Activated naive CD8-positive, alpha-beta T cell treated with anti-CD3 and anti-CD28 coated beads, Interleukin-2, amount 10 ng/mL, durations not matched to agents 7 days and 5 days (primary cell): ENCODE data around the gene GNAQ. TPM values are rescaled to one million over a fixed set of nuclear protein-coding genes. Genes with fewer than 3 reads are reported as not detected.

ENCODE experiments used
- ATAC-seq: fragments of 150-1000 bp; cut with Tn5 transposase; one replicate; pipeline ENCODE4 v1.10.0; 2021; ENCODE audit warnings: low read depth, moderate library complexity
- POLR2A ChIA-PET: fragments of 350-600 bp; sonication (Branson Sonifier 250); formaldehyde crosslinking; loops from one replicate; lab custom pipeline; 2021; ENCODE audit warnings: antibody characterized with exemption; lab: Charles Lee
- DNase-seq: peaks from one replicate; pipeline ENCODE4 v3.0.0; 2021
- H3K27ac Mint-ChIP-seq: one replicate; pipeline ENCODE4 v1.8.0; 2022; ENCODE audit warnings: mild to moderate bottlenecking, mixed read lengths
- H3K27me3 Mint-ChIP-seq: one replicate; pipeline ENCODE4 v1.8.0; 2022; ENCODE audit warnings: mild to moderate bottlenecking, moderate library complexity, mixed read lengths
- H3K36me3 Mint-ChIP-seq: one replicate; pipeline ENCODE4 v1.8.0; 2021; ENCODE audit warnings: mild to moderate bottlenecking, mixed read lengths
- H3K4me1 Mint-ChIP-seq: one replicate; pipeline ENCODE4 v1.8.0; 2021; ENCODE audit warnings: mixed read lengths
- H3K4me3 Mint-ChIP-seq: one replicate; pipeline ENCODE4 v1.8.0; 2022; ENCODE audit warnings: mild to moderate bottlenecking, moderate library complexity, mixed read lengths
- H3K9me3 Mint-ChIP-seq: one replicate; pipeline ENCODE4 v1.8.0; 2021; ENCODE audit warnings: mixed read lengths
- total RNA-seq, 2 experiments: library from RNA; stranded (reverse); gene quantifications; one replicate each; pipeline ENCODE4 v1.2.3, GENCODE V29; 2021

Gene GNAQ
- total RNA-seq, 2 experiments from 2014 or later: 25.5 to 30.4 TPM

GRCh38 chr9:77853716-77854115, 177.9 kb downstream of the GNAQ start:
- Mint-ChIP-seq H3K27ac (no peak overlapping the region), H3K4me3 (no peak overlapping the region), H3K4me1 (peaks cover 8% of the 10 kb centered on the region), H3K9me3 (no peaks in the 10 kb centered on the region), H3K27me3 (no peaks in the 10 kb centered on the region), H3K36me3 (peaks cover 6% of the 10 kb centered on the region)
- no peak for ATAC-seq
- POLR2A ChIA-PET: no interaction called here
- DNase-seq: no peak

GRCh38 chr9:77851882-77852595, 179.6 kb downstream of the GNAQ start:
- Mint-ChIP-seq H3K27ac (no peak overlapping the region), H3K4me1 (peaks cover 23% of the 10 kb centered on the region), H3K36me3 (peaks cover 1% of the 10 kb centered on the region), H3K9me3 (no peaks in the 10 kb centered on the region), H3K27me3 (no peaks in the 10 kb centered on the region), H3K4me3 (no peak overlapping the region)
- DNase-seq: no peak
- ATAC-seq: no peak
- POLR2A ChIA-PET: no interaction called here

GRCh38 chr9:77848897-77849296, 182.7 kb downstream of the GNAQ start:
- POLR2A ChIA-PET: no interaction called here
- Mint-ChIP-seq H3K27me3 (no peaks in the 10 kb centered on the region), H3K9me3 (no peaks in the 10 kb centered on the region), H3K4me3 (no peak overlapping the region), H3K4me1 (peaks cover 20% of the 10 kb centered on the region), H3K27ac (no peak overlapping the region), H3K36me3 (no peaks in the 10 kb centered on the region)
- no peak for DNase-seq
- ATAC-seq: no peak

GRCh38 chr9:77848404-77848803, 183.2 kb downstream of the GNAQ start:
- POLR2A ChIA-PET: no interaction called here
- Mint-ChIP-seq H3K36me3 (no peaks in the 10 kb centered on the region), H3K4me1 (peaks cover 20% of the 10 kb centered on the region), H3K4me3 (no peak overlapping the region), H3K27ac (no peak overlapping the region), H3K27me3 (no peaks in the 10 kb centered on the region), H3K9me3 (no peaks in the 10 kb centered on the region)
- DNase-seq (no peak), ATAC-seq (no peak)

- no peaks in the 10 kb centered on the region for H3K36me3 Mint-ChIP-seq
- H3K27ac Mint-ChIP-seq: no peak overlapping the region
- ATAC-seq: no peak
- H3K27me3 Mint-ChIP-seq: no peaks in the 10 kb centered on the region
- H3K4me3 Mint-ChIP-seq: peak overlapping the region; percentile 5
- H3K4me1 Mint-ChIP-seq: peaks cover 20% of the 10 kb centered on the region
- H3K9me3 Mint-ChIP-seq: no peaks in the 10 kb centered on the region
- POLR2A ChIA-PET: no interaction called here
- no peak for DNase-seq
These were observed 184.0 kb downstream of the GNAQ start for GRCh38 chr9:77847626-77848025.

- no peaks in the 10 kb centered on the region for H3K9me3 Mint-ChIP-seq
- POLR2A ChIA-PET: no interaction called here
- H3K4me3 Mint-ChIP-seq: peak overlapping the region; percentile 5
- ATAC-seq (no peak), DNase-seq (no peak)
- H3K27me3 Mint-ChIP-seq: no peaks in the 10 kb centered on the region
- H3K36me3 Mint-ChIP-seq: no peaks in the 10 kb centered on the region
- no peak overlapping the region for H3K27ac Mint-ChIP-seq
- H3K4me1 Mint-ChIP-seq: peaks cover 21% of the 10 kb centered on the region
These were observed 184.5 kb downstream of the GNAQ start for GRCh38 chr9:77847059-77847499.

- POLR2A ChIA-PET: no interaction called here
- no peak overlapping the region for H3K27ac Mint-ChIP-seq
- H3K27me3 Mint-ChIP-seq: no peaks in the 10 kb centered on the region
- DNase-seq: no peak
- no peak overlapping the region for H3K4me3 Mint-ChIP-seq
- ATAC-seq: no peak
- H3K4me1 Mint-ChIP-seq: peaks cover 22% of the 10 kb centered on the region
- H3K36me3 Mint-ChIP-seq: peaks cover 1% of the 10 kb centered on the region
- no peaks in the 10 kb centered on the region for H3K9me3 Mint-ChIP-seq
These were observed 187.2 kb downstream of the GNAQ start for GRCh38 chr9:77844415-77844814.

GRCh38 chr9:77843871-77844155, 187.8 kb downstream of the GNAQ start:
- H3K27ac Mint-ChIP-seq: no peak overlapping the region
- H3K36me3 Mint-ChIP-seq: peaks cover 2% of the 10 kb centered on the region
- H3K4me1 Mint-ChIP-seq: peaks cover 23% of the 10 kb centered on the region
- no peaks in the 10 kb centered on the region for H3K27me3 Mint-ChIP-seq
- no peak for DNase-seq
- no peak overlapping the region for H3K4me3 Mint-ChIP-seq
- POLR2A ChIA-PET: no interaction called here
- no peaks in the 10 kb centered on the region for H3K9me3 Mint-ChIP-seq
- ATAC-seq: no peak

GRCh38 chr9:77843076-77843870, 188.3 kb downstream of the GNAQ start:
- peaks cover 20% of the 10 kb centered on the region for H3K4me1 Mint-ChIP-seq
- H3K36me3 Mint-ChIP-seq: peaks cover 2% of the 10 kb centered on the region
- DNase-seq: no peak
- ATAC-seq: no peak
- H3K27me3 Mint-ChIP-seq: no peaks in the 10 kb centered on the region
- POLR2A ChIA-PET: no interaction called here
- H3K4me3 Mint-ChIP-seq: no peak overlapping the region
- no peaks in the 10 kb centered on the region for H3K9me3 Mint-ChIP-seq
- H3K27ac Mint-ChIP-seq: no peak overlapping the region

GRCh38 chr9:77841739-77842386, 189.7 kb downstream of the GNAQ start:
- no peak for ATAC-seq
- no peak for DNase-seq
- no peaks in the 10 kb centered on the region for H3K9me3 Mint-ChIP-seq
- no peak overlapping the region for H3K4me3 Mint-ChIP-seq
- POLR2A ChIA-PET: no interaction called here
- H3K4me1 Mint-ChIP-seq: peaks cover 7% of the 10 kb centered on the region
- no peaks in the 10 kb centered on the region for H3K27me3 Mint-ChIP-seq
- peaks cover 2% of the 10 kb centered on the region for H3K36me3 Mint-ChIP-seq
- H3K27ac Mint-ChIP-seq: no peak overlapping the region

GRCh38 chr9:77839459-77840140, 192.0 kb downstream of the GNAQ start:
- POLR2A ChIA-PET: no interaction called here
- DNase-seq (no peak), ATAC-seq (no peak)
- Mint-ChIP-seq H3K27ac (no peak overlapping the region), H3K4me1 (peaks cover 3% of the 10 kb centered on the region), H3K36me3 (peaks cover 2% of the 10 kb centered on the region), H3K9me3 (no peaks in the 10 kb centered on the region), H3K4me3 (no peak overlapping the region), H3K27me3 (no peaks in the 10 kb centered on the region)

GRCh38 chr9:77838986-77839385, 192.6 kb downstream of the GNAQ start:
- peaks cover 3% of the 10 kb centered on the region for H3K4me1 Mint-ChIP-seq
- H3K27ac Mint-ChIP-seq: peak overlapping the region; percentile 42
- H3K9me3 Mint-ChIP-seq: no peaks in the 10 kb centered on the region
- POLR2A ChIA-PET: no interaction called here
- no peak for DNase-seq
- H3K36me3 Mint-ChIP-seq: peaks cover 2% of the 10 kb centered on the region
- H3K4me3 Mint-ChIP-seq: no peak overlapping the region
- ATAC-seq: no peak
- H3K27me3 Mint-ChIP-seq: no peaks in the 10 kb centered on the region

- Mint-ChIP-seq H3K9me3 (no peaks in the 10 kb centered on the region), H3K4me3 (no peak overlapping the region), H3K36me3 (peaks cover 6% of the 10 kb centered on the region), H3K4me1 (peaks cover 5% of the 10 kb centered on the region), H3K27me3 (no peaks in the 10 kb centered on the region), H3K27ac (no peak overlapping the region)
- POLR2A ChIA-PET: no interaction called here
- no peak for ATAC-seq
- no peak for DNase-seq
These were observed 196.6 kb downstream of the GNAQ start for GRCh38 chr9:77834898-77835488.
